Stimulated activated CD8-positive, alpha-beta memory T cell treated with anti-CD3 and anti-CD28 coated beads, Interleukin-12 subunit alpha, Interleukin-12 subunit beta, amount 100 ng/mL, for 24 hours (primary cell): Measurements from ENCODE around the gene TMEM273.

ENCODE experiments used
- DNase-seq: peaks from one replicate; pipeline ENCODE4 v3.0.0-alpha.2; 2020; ENCODE audit errors: extremely low read depth

Gene TMEM273

GRCh38 chr10:49140304-49141177 is 47.6 kb downstream of the TMEM273 start:
- DNase-seq = no peak

- DNase-seq = no peak
These were observed 48.4 kb downstream of the TMEM273 start for GRCh38 chr10:49139846-49140195.

- no peak for DNase-seq
These were observed 49.0 kb downstream of the TMEM273 start for GRCh38 chr10:49139028-49139845.

GRCh38 chr10:49138361-49138891 is 49.8 kb downstream of the TMEM273 start:
- DNase-seq = no peak

- DNase-seq = no peak
These were observed 51.7 kb downstream of the TMEM273 start for GRCh38 chr10:49136525-49136924.

GRCh38 chr10:49135575-49136313 is 52.4 kb downstream of the TMEM273 start:
- DNase-seq = no peak

GRCh38 chr10:49134327-49134726 is 53.9 kb downstream of the TMEM273 start:
- no peak for DNase-seq

- no peak for DNase-seq
These were observed 54.4 kb downstream of the TMEM273 start, which contains the start of gene FAM170B for GRCh38 chr10:49133706-49134248. Gene FAM170B, minus strand, starts transcription at chr10:49134021. Its CDS starts 103 bp downstream, at chr10:49133918.

- no peak for DNase-seq
These were observed 55.8 kb downstream of the TMEM273 start for GRCh38 chr10:49132362-49132737.

- DNase-seq = no peak
These were observed 56.5 kb downstream of the TMEM273 start for GRCh38 chr10:49131507-49132361.

- no peak for DNase-seq
These were observed 58.8 kb downstream of the TMEM273 start for GRCh38 chr10:49129376-49129775.

- no peak for DNase-seq
These were observed 59.3 kb downstream of the TMEM273 start for GRCh38 chr10:49128854-49129253.

GRCh38 chr10:49123981-49124950 is 63.9 kb downstream of the TMEM273 start:
- no peak for DNase-seq

GRCh38 chr10:49120911-49121310 is 67.3 kb downstream of the TMEM273 start:
- no peak for DNase-seq

GRCh38 chr10:49119746-49120145 is 68.4 kb downstream of the TMEM273 start:
- DNase-seq = no peak

GRCh38 chr10:49118430-49119074 is 69.6 kb downstream of the TMEM273 start:
- no peak for DNase-seq

- DNase-seq = no peak
These were observed 70.7 kb downstream of the TMEM273 start for GRCh38 chr10:49117376-49118070.
